Glomerular endothelial cell (primary cell): ENCODE measurements around the gene EIF1B. TPM values are rescaled to one million over a fixed set of nuclear protein-coding genes. Genes with fewer than 3 reads are reported as not detected.
"Not testable (repeated sequence)": the region's sequence is repeated elsewhere in the genome, so short reads cannot be mapped to it uniquely, and the experiment has no call there.

Experiments used
- DNase-seq: peaks from one replicate; pipeline ENCODE4 v3.0.0-alpha.2; 2011; ENCODE audit warnings: low read depth, low spot score; ENCODE audit errors: extremely low read depth
- total RNA-seq: library from RNA; depleted of rRNA; stranded (reverse); fragments of >200 nt; gene quantifications from 2 replicates; pipeline ENCODE4 v1.2.3, GENCODE V29; 2015

The EIF1B gene
- total RNA-seq: 23.0 and 28.7 TPM in 2 replicates

- DNase-seq: peak; percentile 72
Measured at GRCh38 chr3:40309418-40309924, at the start of gene EIF1B. Gene EIF1B (plus strand): TSS chr3:40309707. CDS start chr3:40309942, 235 bp downstream.

DNA sequence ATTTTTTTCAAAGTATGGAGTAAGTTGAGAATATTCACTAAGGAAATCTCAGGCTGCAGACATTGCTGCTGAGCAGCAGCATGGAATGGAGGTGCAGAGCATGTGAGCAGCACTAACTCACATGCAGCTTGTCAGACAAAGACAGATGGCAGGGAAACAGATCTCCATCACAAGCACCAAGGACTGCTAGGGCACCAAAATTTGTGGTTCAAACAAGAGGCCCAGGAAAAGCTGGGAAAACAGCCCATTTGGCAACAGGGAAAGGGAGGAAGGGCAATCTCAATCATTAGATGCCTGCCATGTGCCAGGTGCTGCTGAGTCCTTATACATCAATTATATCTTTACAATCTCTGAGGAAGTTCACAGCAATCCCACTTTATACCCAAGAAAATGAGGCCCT, 47.2 kb upstream of the EIF1B start:
- DNase-seq: no peak

DNA sequence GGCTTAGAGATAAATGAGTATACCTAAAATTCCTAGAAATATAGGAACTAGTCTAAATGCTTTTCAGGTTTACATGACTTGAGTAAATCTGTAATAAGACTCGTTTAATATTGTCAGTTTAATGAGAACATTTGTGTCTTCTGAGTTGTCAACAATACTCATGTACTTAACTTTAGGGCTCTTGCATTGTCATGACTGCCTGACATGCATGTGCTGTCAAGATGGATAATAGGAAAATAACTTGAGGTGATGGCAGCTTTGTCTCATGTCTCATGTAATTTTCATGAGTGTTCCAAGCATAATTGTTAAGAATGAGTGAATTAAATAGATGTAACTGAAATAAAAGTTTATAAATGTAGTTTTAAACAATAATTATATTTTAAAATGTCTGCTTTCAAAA, 45.1 kb upstream of the EIF1B start:
- no peak for DNase-seq

- no peak for DNase-seq
Measured at GRCh38 chr3:40265181-40265580, 44.3 kb upstream of the EIF1B start.

- DNase-seq: no peak
Measured at GRCh38 chr3:40267937-40268724, 41.4 kb upstream of the EIF1B start.

GRCh38 chr3:40268802-40269524, 40.5 kb upstream of the EIF1B start:
- DNase-seq: no peak

GRCh38 chr3:40278791-40279190, 30.7 kb upstream of the EIF1B start:
- no peak for DNase-seq

GRCh38 chr3:40281995-40282394, 27.5 kb upstream of the EIF1B start:
- no peak for DNase-seq

DNA sequence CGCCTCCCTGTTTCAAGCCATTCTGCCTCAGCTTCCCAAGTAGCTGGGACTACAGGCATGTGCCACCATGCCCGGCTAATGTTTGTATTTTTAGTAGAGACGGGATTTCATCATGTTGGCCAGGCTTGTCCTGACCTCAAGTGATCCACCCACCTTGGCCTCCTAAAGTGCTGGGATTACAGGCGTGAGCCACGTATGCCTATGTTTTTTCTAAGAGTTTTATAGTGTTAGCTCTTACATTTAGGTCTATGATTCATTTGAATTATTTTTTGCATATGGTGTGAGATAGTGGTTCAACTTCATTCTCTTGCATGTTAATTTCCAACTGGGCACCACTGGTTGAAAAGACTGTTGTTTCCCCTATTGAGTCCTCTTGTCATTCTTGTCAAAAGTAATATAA, 26.4 kb upstream of the EIF1B start:
- DNase-seq: not testable (repeated sequence)

- no peak for DNase-seq
Measured at GRCh38 chr3:40287248-40287647, 22.3 kb upstream of the EIF1B start.

- no peak for DNase-seq
Measured at GRCh38 chr3:40290396-40290795, 19.1 kb upstream of the EIF1B start.

DNA sequence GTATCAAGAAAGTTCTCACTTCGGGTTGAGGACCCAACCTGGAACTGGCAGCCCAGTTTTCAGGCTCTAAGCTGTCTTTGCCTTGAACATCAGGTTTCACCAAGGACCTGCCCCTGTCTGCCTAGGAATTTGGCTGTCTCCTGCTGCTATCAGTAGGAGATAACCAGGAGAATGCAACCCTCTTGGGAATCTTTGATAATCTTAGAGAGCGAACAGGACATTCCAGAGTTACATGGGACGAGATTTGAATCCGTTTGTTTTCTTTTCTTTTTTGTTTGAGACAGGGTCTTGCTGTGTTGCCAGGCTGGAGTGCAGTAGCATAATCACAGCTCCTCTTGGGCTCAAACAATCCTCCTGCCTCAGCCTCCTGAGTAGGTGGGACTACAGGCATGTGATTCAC, 18.0 kb upstream of the EIF1B start:
- no peak for DNase-seq

DNA sequence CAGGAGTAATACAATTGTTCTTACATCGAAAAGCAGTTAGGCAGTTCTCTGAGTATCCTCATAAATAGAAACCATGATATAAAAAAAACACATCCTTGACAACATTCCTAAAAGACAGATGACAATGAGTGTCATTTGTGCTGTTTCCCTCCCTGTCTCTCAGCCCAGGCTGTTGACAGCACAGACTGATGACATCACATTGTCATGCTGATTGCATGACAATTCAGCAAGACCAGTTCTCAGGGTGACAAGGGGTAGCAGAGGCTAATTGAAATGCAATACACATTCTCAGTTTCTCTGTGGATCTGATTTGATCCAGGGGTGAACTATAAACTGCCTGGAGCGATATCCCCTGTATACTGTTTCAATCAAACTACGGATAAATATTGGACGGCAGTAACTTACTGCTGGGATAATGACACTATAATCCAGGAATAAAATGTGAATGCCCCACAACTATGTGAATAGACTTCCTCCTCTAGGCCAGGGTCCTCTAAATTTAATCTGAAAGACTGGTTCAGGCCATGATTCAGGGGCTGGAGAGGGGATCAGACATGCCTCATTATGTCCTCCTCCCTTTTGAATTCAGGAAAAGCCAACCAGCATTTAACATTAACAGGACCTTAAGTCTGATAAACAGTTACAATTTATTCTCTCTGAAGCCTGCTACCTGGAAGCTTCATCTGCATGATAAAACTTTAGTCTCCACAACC, 16.7 kb upstream of the EIF1B start:
- no peak for DNase-seq

- DNase-seq: no peak
Measured at GRCh38 chr3:40294434-40294833, 15.1 kb upstream of the EIF1B start.

- DNase-seq: no peak
Measured at GRCh38 chr3:40298075-40298474, 11.4 kb upstream of the EIF1B start.

DNA sequence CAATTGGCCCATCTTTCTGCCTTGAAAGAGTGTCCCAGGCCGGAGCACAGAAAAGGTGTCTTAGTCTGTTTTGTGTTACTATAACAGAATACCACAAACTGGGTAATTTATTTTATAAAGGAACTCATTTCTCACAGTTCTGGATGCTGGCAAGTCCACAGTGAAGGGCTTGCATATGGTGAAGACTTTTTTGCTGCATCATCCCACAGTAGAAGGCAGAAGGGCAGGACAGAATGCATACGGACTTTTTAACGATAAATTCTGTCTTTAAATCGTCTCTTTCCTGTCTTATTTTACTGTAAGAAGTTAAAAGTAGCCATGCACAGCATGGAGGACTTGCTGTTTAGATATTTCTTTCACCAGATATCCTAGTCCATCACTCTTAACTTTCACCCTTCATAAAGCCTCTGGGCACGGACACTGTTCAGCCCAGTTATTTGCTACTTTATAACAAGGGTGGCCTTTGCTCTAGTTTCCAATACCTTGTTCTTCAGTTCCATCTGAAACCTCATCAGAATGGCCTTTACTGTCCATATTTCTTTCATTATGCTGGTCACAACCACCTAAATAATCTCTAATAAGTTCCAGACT, 10.3 kb upstream of the EIF1B start:
- no peak for DNase-seq

- DNase-seq: no peak
Measured at GRCh38 chr3:40299721-40300335, 9.7 kb upstream of the EIF1B start.

GRCh38 chr3:40302784-40303183, 6.7 kb upstream of the EIF1B start:
- no peak for DNase-seq

DNA sequence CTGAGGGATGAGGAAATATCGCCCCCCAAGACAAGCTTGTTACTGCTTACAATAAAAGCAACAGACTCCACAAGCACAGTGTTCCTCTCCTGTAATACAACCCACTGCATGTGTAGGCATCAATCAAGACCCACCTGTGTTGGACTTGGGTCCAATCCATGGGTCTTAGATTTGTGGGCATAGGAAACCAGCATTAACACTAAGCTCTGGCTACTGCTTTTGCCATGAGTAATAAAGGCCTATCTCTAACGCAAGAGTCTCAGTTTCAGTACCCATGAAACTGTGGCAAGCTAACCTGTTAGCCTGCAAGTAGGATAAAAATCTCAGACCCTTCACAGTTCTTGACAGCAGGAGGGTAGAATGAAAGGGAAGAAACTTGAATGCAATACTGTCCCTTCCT, 5.2 kb upstream of the EIF1B start:
- DNase-seq: no peak

DNA sequence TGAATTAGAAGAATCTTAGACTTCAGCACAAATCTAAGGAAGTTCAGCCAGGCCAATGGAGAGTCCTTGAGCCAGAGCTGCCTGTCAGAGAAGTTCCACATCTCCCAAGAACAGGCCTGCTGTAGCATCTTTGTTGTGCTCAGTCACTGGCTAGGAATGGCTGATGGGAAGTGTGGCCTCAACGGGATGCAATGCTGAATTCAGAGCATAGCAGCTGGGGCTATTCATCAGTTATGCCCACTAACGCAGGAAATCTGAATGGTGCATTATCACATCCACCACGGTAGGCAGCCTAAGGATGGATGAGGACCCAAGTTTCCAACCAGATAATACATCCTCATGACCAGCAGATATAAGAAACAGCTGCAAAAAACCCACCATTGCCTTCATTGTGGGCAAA, 3.2 kb upstream of the EIF1B start:
- DNase-seq: no peak

DNA sequence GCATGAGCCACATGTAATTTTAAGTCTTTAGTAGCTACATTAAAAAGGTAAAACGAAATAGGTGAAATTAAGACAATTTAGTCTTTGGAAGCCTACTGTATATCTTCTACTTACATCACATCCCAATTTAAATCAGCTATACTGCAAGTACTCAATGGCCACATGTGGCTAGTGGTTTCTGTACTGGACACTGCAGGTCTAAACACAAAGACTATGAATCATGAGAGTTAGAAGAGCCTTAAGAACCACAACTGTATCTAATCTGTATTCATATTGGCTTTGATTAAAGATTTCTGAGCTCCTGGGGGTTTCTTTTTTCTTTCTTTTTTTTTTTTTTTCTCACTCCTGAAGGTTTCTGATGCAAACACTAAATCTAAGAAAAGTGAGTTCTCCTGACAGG, 2.3 kb upstream of the EIF1B start:
- DNase-seq: no peak
